SK-N-SH (cell line): ENCODE measurements around the gene CFI. TPM values are rescaled to one million over a fixed set of nuclear protein-coding genes. Genes with fewer than 3 reads are reported as not detected.
"Not testable (repeated sequence)": the region's sequence is repeated elsewhere in the genome, so short reads cannot be mapped to it uniquely, and the experiment has no call there.

Experiments used
- CTCF ChIA-PET: fragments of 300-600, 350-600 bp; formaldehyde crosslinking; extraction: SDS; loops from one replicate; lab custom pipeline; 2021; lab: Yijun Ruan, JAX
- POLR2A ChIA-PET: fragments of 350-600 bp; sonication (Branson Sonifier 250); formaldehyde crosslinking; extraction: SDS; loops from one replicate; lab custom pipeline; 2020; ENCODE audit warnings: antibody characterized with exemption, inconsistent platforms; lab: Yijun Ruan, JAX
- DNase-seq: peaks from one replicate; pipeline ENCODE4 v3.0.0; 2012
- H2AFZ ChIP-seq: fragments of 200-600 bp; sonication (generic); 2 replicates; pipeline ENCODE4 v1.8.1; 2016; ENCODE audit warnings: antibody characterized with exemption, mild to moderate bottlenecking, low read depth
- H3F3A ChIP-seq: fragments of 200-600 bp; sonication (generic); replicated peaks from 2 replicates; pipeline ENCODE3; 2016; ENCODE audit warnings: antibody characterized with exemption, mild to moderate bottlenecking; ENCODE audit not compliant: insufficient read depth
- H3K27ac ChIP-seq, 2 experiments: fragments of 200-500 bp in 1 of 2; fragments of 200-600 bp in 1 of 2; sonication (Bioruptor generic) in 1 of 2; sonication (generic), shearing (Covaris generic) in 1 of 2; 2 replicates each; pipeline versions ENCODE4 v1.5.1 to v1.6.1; 2014 to 2016; ENCODE audit warnings: low read depth in 2 of 2, inconsistent platforms in 1 of 2, low read length in 1 of 2, mild to moderate bottlenecking in 1 of 2, mixed read lengths in 1 of 2
- H3K27me3 ChIP-seq: fragments of 200-600 bp; sonication (generic), shearing (Covaris generic); 2 replicates; pipeline ENCODE4 v1.6.1; 2016; ENCODE audit warnings: mixed run types; ENCODE audit not compliant: insufficient read depth
- H3K36me3 ChIP-seq, 2 experiments: fragments of 200-500 bp in 1 of 2; fragments of 200-600 bp in 1 of 2; sonication (Bioruptor generic) in 1 of 2; sonication (generic) in 1 of 2; replicated peaks in 1 of 2; 2 replicates each; pipeline versions ENCODE3 to v1.5.1; 2014 to 2016; ENCODE audit warnings: low read length in 1 of 2, mild to moderate bottlenecking in 1 of 2; ENCODE audit not compliant: insufficient read depth in 2 of 2, control insufficient read depth in 1 of 2
- H3K4me1 ChIP-seq, 2 experiments: fragments of 200-500 bp in 1 of 2; fragments of 200-600 bp in 1 of 2; sonication (Bioruptor generic) in 1 of 2; sonication (generic), shearing (Covaris generic) in 1 of 2; 2 replicates each; pipeline versions ENCODE4 v1.5.1 to v1.6.1; 2014 to 2016; ENCODE audit warnings: low read depth in 1 of 2, low read length in 1 of 2, mixed run types in 1 of 2; ENCODE audit not compliant: insufficient read depth in 2 of 2, control insufficient read depth in 1 of 2
- H3K4me2 ChIP-seq: fragments of 200-600 bp; sonication (generic), shearing (Covaris generic); 2 replicates; pipeline ENCODE4 v1.6.1; 2017; ENCODE audit warnings: mixed run types
- H3K4me3 ChIP-seq, 2 experiments: fragments of 200-500 bp in 1 of 2; fragments of 200-600 bp in 1 of 2; sonication (Bioruptor generic) in 1 of 2; sonication (generic), shearing (Covaris generic) in 1 of 2; 2 replicates each; pipeline versions ENCODE4 v1.5.1 to v1.8.1; 2014 to 2016; ENCODE audit warnings: low read depth in 2 of 2, inconsistent platforms in 1 of 2, low read length in 1 of 2, mild to moderate bottlenecking in 1 of 2, mixed read lengths in 1 of 2, moderate library complexity in 1 of 2
- H3K79me2 ChIP-seq: fragments of 200-600 bp; sonication (generic); 2 replicates; pipeline ENCODE4 v1.8.1; 2017; ENCODE audit warnings: mild to moderate bottlenecking; ENCODE audit not compliant: insufficient read depth
- H3K9ac ChIP-seq: fragments of 200-600 bp; sonication (generic); 2 replicates; pipeline ENCODE4 v1.6.1; 2017; ENCODE audit warnings: mixed run types
- H3K9me2 ChIP-seq: fragments of 200-600 bp; sonication (generic); 2 replicates; pipeline ENCODE4 v1.6.1; 2017; ENCODE audit warnings: mixed run types
- H3K9me3 ChIP-seq: fragments of 200-600 bp; sonication (generic); 2 replicates; pipeline ENCODE4 v1.6.1; 2017; ENCODE audit warnings: mixed run types, mild to moderate bottlenecking, moderate library complexity
- H4K20me1 ChIP-seq: fragments of 200-600 bp; sonication (generic); 2 replicates; pipeline ENCODE4 v1.6.1; 2017; ENCODE audit warnings: mild to moderate bottlenecking, mixed run types; ENCODE audit not compliant: insufficient read depth
- EZH2phosphoT487 ChIP-seq: fragments of 200-600 bp; sonication (generic); IDR thresholded peaks from 2 replicates; pipeline ENCODE4 v1.6.1; 2017; ENCODE audit warnings: low read depth, mixed run types, mild to moderate bottlenecking, antibody characterized with exemption, moderate library complexity, borderline replicate concordance
- FOXM1 ChIP-seq: IDR thresholded peaks from 2 replicates; pipeline ENCODE4 v1.4.0; 2012; ENCODE audit warnings: low read depth, mild to moderate bottlenecking
- NFIC ChIP-seq: IDR thresholded peaks from 2 replicates; pipeline ENCODE4 v1.4.0; 2012; ENCODE audit warnings: borderline replicate concordance
- RAD21 ChIP-seq: IDR thresholded peaks from 2 replicates; pipeline ENCODE4 v1.6.1; 2012; ENCODE audit warnings: mild to moderate bottlenecking, low read length
- RXRA ChIP-seq: IDR thresholded peaks from 2 replicates; pipeline ENCODE4 v1.4.0; 2012; ENCODE audit warnings: low read depth, mild to moderate bottlenecking, borderline replicate concordance
- TAF1 ChIP-seq: IDR thresholded peaks from 2 replicates; pipeline ENCODE4 v1.6.1; 2012; ENCODE audit warnings: low read depth, mild to moderate bottlenecking, low read length, moderate library complexity, borderline replicate concordance
- TCF12 ChIP-seq: IDR thresholded peaks from 2 replicates; pipeline ENCODE4 v1.4.0; 2012
- WGBS: methylation state at CpG from one replicate; pipeline ENCODE4 v1.1.6; 2017; ENCODE audit warnings: low lambda C conversion rate; 5-methylcytosine and 5-hydroxymethylcytosine counted together
- polyA plus RNA-seq, 3 experiments: library from polyadenylated mRNA; depleted of rRNA; stranded (reverse); fragments of >200 nt; gene quantifications; 2 replicates each; pipeline ENCODE4 v1.2.3, GENCODE V29; 2012
- TF ChIP-seq, protein P1 (sequence below): IDR thresholded peaks from 2 replicates; pipeline ENCODE4 v1.6.1; 2012; ENCODE audit warnings: mild to moderate bottlenecking, low read depth, low read length, moderate library complexity
- TF ChIP-seq, protein P2 (sequence below): IDR thresholded peaks from 2 replicates; pipeline ENCODE4; 2012
- TF ChIP-seq, protein P3 (sequence below): IDR thresholded peaks from 2 replicates; pipeline ENCODE4 v1.4.0; 2012; ENCODE audit warnings: low read depth

The CFI gene
- polyA plus RNA-seq, 1 of the 3 experiments (the other 2 are of a cell fraction) = 19.6 TPM

DNA sequence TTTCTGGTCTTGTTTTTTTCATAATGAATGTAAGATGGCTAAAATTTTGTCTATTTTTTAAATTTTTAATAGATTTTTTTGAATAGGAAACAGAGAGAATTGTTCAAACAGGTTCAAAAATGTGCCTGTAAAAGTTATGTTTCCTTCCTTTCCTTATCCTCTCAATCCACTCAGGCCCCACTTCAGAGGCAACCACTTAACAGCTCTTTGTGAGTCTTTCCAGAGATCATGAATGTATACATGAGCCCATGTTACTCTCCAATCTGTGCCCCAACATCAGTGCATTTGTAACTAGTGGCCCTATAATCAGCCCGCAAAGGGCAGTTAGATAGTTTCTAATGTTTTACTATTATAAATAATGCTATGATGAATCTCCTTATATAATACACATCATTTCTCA is 14.0 kb downstream of the CFI start (continued):
- TF ChIP-seq, protein P1, sequence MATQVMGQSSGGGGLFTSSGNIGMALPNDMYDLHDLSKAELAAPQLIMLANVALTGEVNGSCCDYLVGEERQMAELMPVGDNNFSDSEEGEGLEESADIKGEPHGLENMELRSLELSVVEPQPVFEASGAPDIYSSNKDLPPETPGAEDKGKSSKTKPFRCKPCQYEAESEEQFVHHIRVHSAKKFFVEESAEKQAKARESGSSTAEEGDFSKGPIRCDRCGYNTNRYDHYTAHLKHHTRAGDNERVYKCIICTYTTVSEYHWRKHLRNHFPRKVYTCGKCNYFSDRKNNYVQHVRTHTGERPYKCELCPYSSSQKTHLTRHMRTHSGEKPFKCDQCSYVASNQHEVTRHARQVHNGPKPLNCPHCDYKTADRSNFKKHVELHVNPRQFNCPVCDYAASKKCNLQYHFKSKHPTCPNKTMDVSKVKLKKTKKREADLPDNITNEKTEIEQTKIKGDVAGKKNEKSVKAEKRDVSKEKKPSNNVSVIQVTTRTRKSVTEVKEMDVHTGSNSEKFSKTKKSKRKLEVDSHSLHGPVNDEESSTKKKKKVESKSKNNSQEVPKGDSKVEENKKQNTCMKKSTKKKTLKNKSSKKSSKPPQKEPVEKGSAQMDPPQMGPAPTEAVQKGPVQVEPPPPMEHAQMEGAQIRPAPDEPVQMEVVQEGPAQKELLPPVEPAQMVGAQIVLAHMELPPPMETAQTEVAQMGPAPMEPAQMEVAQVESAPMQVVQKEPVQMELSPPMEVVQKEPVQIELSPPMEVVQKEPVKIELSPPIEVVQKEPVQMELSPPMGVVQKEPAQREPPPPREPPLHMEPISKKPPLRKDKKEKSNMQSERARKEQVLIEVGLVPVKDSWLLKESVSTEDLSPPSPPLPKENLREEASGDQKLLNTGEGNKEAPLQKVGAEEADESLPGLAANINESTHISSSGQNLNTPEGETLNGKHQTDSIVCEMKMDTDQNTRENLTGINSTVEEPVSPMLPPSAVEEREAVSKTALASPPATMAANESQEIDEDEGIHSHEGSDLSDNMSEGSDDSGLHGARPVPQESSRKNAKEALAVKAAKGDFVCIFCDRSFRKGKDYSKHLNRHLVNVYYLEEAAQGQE = no peak
- TF ChIP-seq RXRA (no peak), TCF12 (no peak)
- TF ChIP-seq, protein P2, sequence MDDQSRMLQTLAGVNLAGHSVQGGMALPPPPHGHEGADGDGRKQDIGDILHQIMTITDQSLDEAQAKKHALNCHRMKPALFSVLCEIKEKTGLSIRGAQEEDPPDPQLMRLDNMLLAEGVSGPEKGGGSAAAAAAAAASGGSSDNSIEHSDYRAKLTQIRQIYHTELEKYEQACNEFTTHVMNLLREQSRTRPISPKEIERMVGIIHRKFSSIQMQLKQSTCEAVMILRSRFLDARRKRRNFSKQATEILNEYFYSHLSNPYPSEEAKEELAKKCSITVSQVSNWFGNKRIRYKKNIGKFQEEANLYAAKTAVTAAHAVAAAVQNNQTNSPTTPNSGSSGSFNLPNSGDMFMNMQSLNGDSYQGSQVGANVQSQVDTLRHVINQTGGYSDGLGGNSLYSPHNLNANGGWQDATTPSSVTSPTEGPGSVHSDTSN = no peak

DNA sequence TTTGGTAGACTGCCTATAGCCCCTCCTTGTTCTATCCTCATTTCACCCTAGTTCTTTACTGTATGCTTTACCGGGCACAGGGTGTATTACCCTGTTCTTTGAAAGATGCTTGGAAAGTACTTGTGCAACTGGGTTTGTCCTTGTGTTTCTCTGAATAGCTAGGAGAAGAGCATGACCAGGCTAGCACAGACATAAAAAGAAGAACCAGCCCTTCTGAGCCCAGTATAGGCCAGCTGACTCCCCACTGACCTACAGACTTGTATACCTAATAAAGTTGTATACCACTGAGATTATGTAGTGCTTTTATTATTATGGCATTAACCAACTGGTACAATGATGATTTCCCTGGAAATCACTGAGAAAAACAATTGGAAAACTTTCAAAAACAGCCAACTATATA is 15.0 kb downstream of the CFI start:
- Histone ChIP-seq H3K36me3 (no peaks in the 10 kb centered on the region), H3K9ac (no peak overlapping the region), H3K9me2 (no peaks in the 10 kb centered on the region), H3F3A (no peaks in the 10 kb centered on the region), H3K9me3 (no peaks in the 10 kb centered on the region), H3K4me3 (no peak overlapping the region), H4K20me1 (no peaks in the 10 kb centered on the region), H3K4me1 (no peaks in the 10 kb centered on the region), H3K27ac (no peak overlapping the region), H2AFZ (no peak overlapping the region), H3K27me3 (no peaks in the 10 kb centered on the region; the same call in 1 of the 2 replicates), H3K79me2 (no peaks in the 10 kb centered on the region), H3K4me2 (no peak overlapping the region)
- no peak for DNase-seq
- ChIA-PET POLR2A (no interaction called here), CTCF (interaction anchor here (1.3 kb wide), 1 partner anchor 36 kb away, joined by 3 read pairs; no protein-coding TSS in a partner anchor)
- TF ChIP-seq RAD21 (no peak), FOXM1 (no peak), EZH2phosphoT487 (no peak), TAF1 (no peak), NFIC (no peak)
- TF ChIP-seq, protein P3, sequence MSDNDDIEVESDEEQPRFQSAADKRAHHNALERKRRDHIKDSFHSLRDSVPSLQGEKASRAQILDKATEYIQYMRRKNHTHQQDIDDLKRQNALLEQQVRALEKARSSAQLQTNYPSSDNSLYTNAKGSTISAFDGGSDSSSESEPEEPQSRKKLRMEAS = no peak
- TF ChIP-seq, protein P2 = no peak
- 53% methylated on average over 1 of the region's 1 CpG for WGBS

DNA sequence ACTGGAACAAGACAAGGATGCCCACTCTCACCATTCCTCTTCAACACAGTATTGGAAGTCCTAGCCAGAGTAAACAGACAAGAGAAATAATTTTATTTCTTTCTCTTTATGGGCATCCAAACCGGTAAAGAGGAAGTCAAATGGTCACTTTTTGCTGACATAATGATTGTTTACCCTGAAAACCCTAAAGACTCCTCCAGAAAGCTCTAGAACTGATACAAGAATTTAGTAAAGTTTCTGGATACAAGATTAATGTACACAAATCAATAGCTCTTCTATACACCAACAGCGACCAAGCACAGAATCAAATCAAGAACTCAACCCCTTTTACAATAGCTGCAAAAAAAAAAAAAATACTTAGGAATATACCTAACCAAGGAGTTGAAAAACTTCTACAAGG is 19.7 kb downstream of the CFI start:
- H3K27me3 ChIP-seq, H3K36me3 ChIP-seq, H3K9me2 ChIP-seq, DNase-seq, H3K4me1 ChIP-seq, H3K79me2 ChIP-seq, H2AFZ ChIP-seq, H3K9me3 ChIP-seq, POLR2A ChIA-PET, H3K4me3 ChIP-seq, H3K27ac ChIP-seq, CTCF ChIA-PET, H3K4me2 ChIP-seq, H3F3A ChIP-seq, H3K9ac ChIP-seq, H4K20me1 ChIP-seq: not testable (repeated sequence)
- WGBS = 19% methylated on average over 2 of the region's 2 CpGs
